Neuronal stem cell (in vitro differentiated cells): ENCODE results near the gene KRTAP10-7.

Experiments used
- DNase-seq: peaks from one replicate; pipeline ENCODE4 v3.0.0-alpha.2; 2013; ENCODE audit warnings: low spot score
- H2AFZ ChIP-seq: one replicate; pipeline ENCODE4 v1.6.1; 2013; ENCODE audit warnings: mild to moderate bottlenecking, low read length, inconsistent platforms
- H2AK5ac ChIP-seq: 2 replicates; pipeline ENCODE4 v1.6.1; 2013; ENCODE audit warnings: low read depth, mild to moderate bottlenecking, inconsistent platforms, low read length, moderate library complexity, mixed read lengths
- H2BK120ac ChIP-seq: 2 replicates; pipeline ENCODE4 v1.6.1; 2013; ENCODE audit warnings: low read depth, mild to moderate bottlenecking, inconsistent platforms, low read length, moderate library complexity, mixed read lengths
- H2BK12ac ChIP-seq: one replicate; pipeline ENCODE4 v1.6.1; 2013; ENCODE audit warnings: low read length, inconsistent platforms
- H2BK15ac ChIP-seq: 2 replicates; pipeline ENCODE4 v1.6.1; 2013; ENCODE audit warnings: mild to moderate bottlenecking, low read length, inconsistent platforms, mixed read lengths
- H2BK5ac ChIP-seq: one replicate; pipeline ENCODE4 v1.6.1; 2013; ENCODE audit warnings: inconsistent platforms, mild to moderate bottlenecking, low read length, moderate library complexity
- H3K14ac ChIP-seq: one replicate; pipeline ENCODE4 v1.6.1; 2013; ENCODE audit warnings: low read length, inconsistent platforms
- H3K18ac ChIP-seq: 2 replicates; pipeline ENCODE4 v1.6.1; 2013; ENCODE audit warnings: low read length, inconsistent platforms
- H3K23ac ChIP-seq: 2 replicates; pipeline ENCODE4 v1.6.1; 2013; ENCODE audit warnings: low read depth, mild to moderate bottlenecking, mixed read lengths, low read length, inconsistent platforms; ENCODE audit not compliant: poor library complexity
- H3K27ac ChIP-seq: replicated peaks from 3 replicates; pipeline ENCODE4 v1.5.1; 2013; ENCODE audit warnings: low read length, inconsistent platforms
- H3K27me3 ChIP-seq, 3 experiments: 2 replicates each; pipeline ENCODE4 v1.6.1; 2013; ENCODE audit warnings: low read length in 3 of 3, mild to moderate bottlenecking in 2 of 3, inconsistent platforms in 1 of 3, low read depth in 1 of 3, mixed read lengths in 1 of 3, moderate library complexity in 1 of 3; ENCODE audit not compliant: control insufficient read depth in 3 of 3, insufficient read depth in 3 of 3
- H3K36me3 ChIP-seq, 2 donors: replicated peaks in 1 of 2; 2 replicates each; pipeline ENCODE4 v1.6.1; 2013; ENCODE audit warnings: low read length in 2 of 2; ENCODE audit not compliant: control insufficient read depth in 2 of 2, insufficient read depth in 2 of 2
- H3K4ac ChIP-seq: 2 replicates; pipeline ENCODE4 v1.6.1; 2013; ENCODE audit warnings: inconsistent platforms, mild to moderate bottlenecking, low read length, moderate library complexity
- H3K4me1 ChIP-seq, 2 donors: 1 replicate in 1 of 2; 2 replicates in 1 of 2; pipeline ENCODE4 v1.6.1; 2013; ENCODE audit warnings: low read length in 2 of 2, low read depth in 1 of 2; ENCODE audit not compliant: control insufficient read depth in 2 of 2, insufficient read depth in 1 of 2
- H3K4me2 ChIP-seq: one replicate; pipeline ENCODE4 v1.6.1; 2013; ENCODE audit warnings: mild to moderate bottlenecking, low read length, inconsistent platforms; ENCODE audit not compliant: insufficient read depth, poor library complexity, severe bottlenecking
- H3K4me3 ChIP-seq, 2 donors: 2 replicates each; pipeline ENCODE4 v1.5.1; 2013; ENCODE audit warnings: low read length in 2 of 2, mild to moderate bottlenecking in 2 of 2, inconsistent platforms in 1 of 2, moderate library complexity in 1 of 2
- H3K79me1 ChIP-seq: one replicate; pipeline ENCODE4 v1.6.1; 2013; ENCODE audit warnings: low read depth, mild to moderate bottlenecking, inconsistent platforms, low read length, moderate library complexity
- H3K9ac ChIP-seq: one replicate; pipeline ENCODE4 v1.6.1; 2013; ENCODE audit warnings: mild to moderate bottlenecking, low read depth, low read length, inconsistent platforms; ENCODE audit not compliant: poor library complexity
- H3K9me3 ChIP-seq, 2 donors: replicated peaks in 1 of 2; 2 replicates each; pipeline versions ENCODE3 to v1.6.1; 2013; ENCODE audit warnings: low read length in 2 of 2, mild to moderate bottlenecking in 2 of 2, inconsistent platforms in 1 of 2, low read depth in 1 of 2, mixed read lengths in 1 of 2, moderate library complexity in 1 of 2; ENCODE audit not compliant: control insufficient read depth in 2 of 2, insufficient read depth in 1 of 2
- H4K8ac ChIP-seq: one replicate; pipeline ENCODE4 v1.6.1; 2013; ENCODE audit warnings: low read depth, mild to moderate bottlenecking, inconsistent platforms, low read length, moderate library complexity
- H4K91ac ChIP-seq: one replicate; pipeline ENCODE4 v1.6.1; 2013; ENCODE audit warnings: low read length, low read depth, mild to moderate bottlenecking, inconsistent platforms; ENCODE audit not compliant: poor library complexity
- WGBS, 2 donors: extraction: QIAGEN DNeasy Blood & Tissue Kit; methylation state at CpG; one replicate each; pipeline ENCODE4 v1.1.7; 2013; ENCODE audit warnings: missing lambda C conversion rate in 2 of 2, mixed read lengths in 1 of 2; ENCODE audit not compliant: insufficient read length in 2 of 2, insufficient replicate concordance in 1 of 2; ENCODE audit errors: extremely low coverage in 2 of 2; 5-methylcytosine and 5-hydroxymethylcytosine counted together

Gene KRTAP10-7

GRCh38 chr21:44612669-44613229 is 12.4 kb downstream of the KRTAP10-7 start:
- no peaks in the 10 kb centered on the region for H3K36me3 ChIP-seq
- no peaks in the 10 kb centered on the region for H3K4me1 ChIP-seq
- H3K23ac ChIP-seq: peak overlapping the region; percentile 22
- H2BK120ac ChIP-seq: peak overlapping the region; percentile 35
- peaks cover 3 to 8% of the 10 kb centered on the region in 2 donors for H3K9me3 ChIP-seq
- H3K4me2 ChIP-seq: no peak overlapping the region
- no peaks in the 10 kb centered on the region for H3K79me1 ChIP-seq
- peak overlapping the region; percentile 97 for H3K14ac ChIP-seq
- H4K91ac ChIP-seq: peak overlapping the region; percentile 77
- no peak overlapping the region for H3K27ac ChIP-seq
- no peak overlapping the region for H4K8ac ChIP-seq
- no peak overlapping the region for H3K4ac ChIP-seq
- H3K9ac ChIP-seq: no peak overlapping the region
- H2AK5ac ChIP-seq: peak overlapping the region; percentile 96
- no peaks in the 10 kb centered on the region for H3K27me3 ChIP-seq
- peak overlapping the region; percentile 41 for H2BK12ac ChIP-seq
- H2AFZ ChIP-seq: no peak overlapping the region
- no CpG with 5 or more reads among the region's 13 CpGs for WGBS, 2 donors
- H2BK15ac ChIP-seq: peak overlapping the region; percentile 84
- peak overlapping the region in 1 of 2 donors; percentile 8 for H3K4me3 ChIP-seq
- no peak for DNase-seq
- no peak overlapping the region for H2BK5ac ChIP-seq
- H3K18ac ChIP-seq: peak overlapping the region; percentile 57

GRCh38 chr21:44613386-44614155 is 13.2 kb downstream of the KRTAP10-7 start:
- WGBS, 2 donors: no CpG with 5 or more reads among the region's 26 CpGs

GRCh38 chr21:44614161-44614631 is 13.8 kb downstream of the KRTAP10-7 start:
- H3K4me3 ChIP-seq: no peak overlapping the region
- no peak overlapping the region for H3K4me2 ChIP-seq
- peak overlapping the region; percentile 81 for H3K18ac ChIP-seq
- no peak overlapping the region for H3K27ac ChIP-seq
- peak overlapping the region; percentile 94 for H2AK5ac ChIP-seq
- H3K36me3 ChIP-seq: no peaks in the 10 kb centered on the region
- H2BK12ac ChIP-seq: peak overlapping the region; percentile 68
- H3K4me1 ChIP-seq: no peaks in the 10 kb centered on the region
- no peaks in the 10 kb centered on the region for H3K79me1 ChIP-seq
- no peak overlapping the region for H4K8ac ChIP-seq
- H4K91ac ChIP-seq: peak overlapping the region; percentile 57
- no peak overlapping the region for H2AFZ ChIP-seq
- H3K4ac ChIP-seq: peak overlapping the region; percentile 39
- DNase-seq: no peak
- H3K14ac ChIP-seq: no peak overlapping the region
- peak overlapping the region; percentile 86 for H3K23ac ChIP-seq
- no CpG with 5 or more reads among the region's 20 CpGs for WGBS, 2 donors
- peak overlapping the region; percentile 49 for H2BK120ac ChIP-seq
- H2BK15ac ChIP-seq: peak overlapping the region; percentile 88
- H3K27me3 ChIP-seq: no peaks in the 10 kb centered on the region
- no peak overlapping the region for H3K9ac ChIP-seq
- H2BK5ac ChIP-seq: peak overlapping the region; percentile 66
- peaks cover 6 to 8% of the 10 kb centered on the region in 2 donors for H3K9me3 ChIP-seq

More at GRCh38 chr21:44613386-44614155, 13.2 kb downstream of the KRTAP10-7 start:
- peak overlapping the region; percentile 57 for H4K91ac ChIP-seq
- peak overlapping the region; percentile 79 for H2BK15ac ChIP-seq
- H4K8ac ChIP-seq: peak overlapping the region; percentile 93
- no peak overlapping the region for H3K4me2 ChIP-seq
- H3K23ac ChIP-seq: peak overlapping the region; percentile 86
- no peak overlapping the region for H2BK120ac ChIP-seq
- H3K27ac ChIP-seq: no peak overlapping the region
- H2BK5ac ChIP-seq: peak overlapping the region; percentile 66
- H3K4ac ChIP-seq: peak overlapping the region; percentile 39
- H2BK12ac ChIP-seq: peak overlapping the region; percentile 68
- H3K14ac ChIP-seq: no peak overlapping the region
- H2AFZ ChIP-seq: no peak overlapping the region
- no peaks in the 10 kb centered on the region for H3K27me3 ChIP-seq
- no peak overlapping the region for H3K9ac ChIP-seq
- peak overlapping the region; percentile 94 for H2AK5ac ChIP-seq
- no peaks in the 10 kb centered on the region for H3K36me3 ChIP-seq
- no peaks in the 10 kb centered on the region for H3K79me1 ChIP-seq
- H3K9me3 ChIP-seq: peaks cover 3 to 8% of the 10 kb centered on the region in 2 donors
- no peak overlapping the region for H3K4me3 ChIP-seq
- DNase-seq: no peak
- H3K18ac ChIP-seq: peak overlapping the region; percentile 81
- no peaks in the 10 kb centered on the region for H3K4me1 ChIP-seq

GRCh38 chr21:44614961-44615391 is 14.6 kb downstream of the KRTAP10-7 start:
- Histone ChIP-seq H3K18ac (no peak overlapping the region), H3K14ac (no peak overlapping the region), H2BK12ac (no peak overlapping the region), H3K27me3 (no peaks in the 10 kb centered on the region), H3K79me1 (no peaks in the 10 kb centered on the region), H3K9ac (no peak overlapping the region), H3K4ac (no peak overlapping the region), H4K8ac (no peak overlapping the region), H3K4me1 (no peaks in the 10 kb centered on the region), H3K9me3 (peaks cover 5 to 9% of the 10 kb centered on the region in 2 donors), H3K4me3 (no peak overlapping the region), H2AK5ac (no peak overlapping the region), H3K4me2 (no peak overlapping the region), H3K36me3 (no peaks in the 10 kb centered on the region), H2BK5ac (no peak overlapping the region), H3K27ac (no peak overlapping the region), H2BK15ac (no peak overlapping the region), H3K23ac (no peak overlapping the region), H2BK120ac (no peak overlapping the region), H2AFZ (no peak overlapping the region), H4K91ac (no peak overlapping the region)
- DNase-seq: no peak
- WGBS, 2 donors: no CpG with 5 or more reads among the region's 28 CpGs
